MCF 10A (cell line): ENCODE measurements around the gene POSTN. TPM values are rescaled to one million over a fixed set of nuclear protein-coding genes. Genes with fewer than 3 reads are reported as not detected.

Experiments used
- BruUV-seq: library from RNA; stranded (reverse); fragments of 400-500 nt; replicated peaks from 2 replicates; lab custom pipeline; 2021; lab: Mats Ljungman, UMichigan
- CTCF ChIA-PET: fragments of 300-600 bp; sonication (Branson Sonifier 250); formaldehyde crosslinking; extraction: SDS; loops from one replicate; lab custom pipeline; 2021; ENCODE audit warnings: antibody characterized with exemption, inconsistent platforms; lab: Yijun Ruan, JAX
- POLR2A ChIA-PET: fragments of 300-600, 350-650 bp; sonication (Branson Sonifier 250); formaldehyde crosslinking; extraction: SDS; loops from one replicate; lab custom pipeline; 2020; ENCODE audit warnings: antibody characterized with exemption, inconsistent platforms; lab: Yijun Ruan, JAX
- DNase-seq: peaks from one replicate; pipeline ENCODE4 v3.0.0-alpha.2; 2018; ENCODE audit not compliant: unreplicated experiment
- H3K27ac Mint-ChIP-seq: one replicate; pipeline ENCODE4 v1.8.0; 2022; ENCODE audit warnings: mild to moderate bottlenecking, low read depth, mixed read lengths; ENCODE audit not compliant: unreplicated experiment
- H3K27me3 Mint-ChIP-seq: one replicate; pipeline ENCODE4 v1.8.0; 2022; ENCODE audit warnings: mixed read lengths; ENCODE audit not compliant: insufficient read depth, unreplicated experiment
- H3K36me3 Mint-ChIP-seq: one replicate; pipeline ENCODE4 v1.8.0; 2022; ENCODE audit warnings: mild to moderate bottlenecking, moderate library complexity, mixed read lengths; ENCODE audit not compliant: insufficient read depth, unreplicated experiment
- H3K4me1 Mint-ChIP-seq: one replicate; pipeline ENCODE4 v1.8.0; 2022; ENCODE audit warnings: mixed read lengths; ENCODE audit not compliant: insufficient read depth, unreplicated experiment
- H3K4me3 Mint-ChIP-seq: one replicate; pipeline ENCODE4 v1.8.0; 2022; ENCODE audit warnings: mild to moderate bottlenecking, moderate library complexity, mixed read lengths; ENCODE audit not compliant: unreplicated experiment
- H3K9me3 Mint-ChIP-seq: one replicate; pipeline ENCODE4 v1.8.0; 2022; ENCODE audit warnings: mixed read lengths; ENCODE audit not compliant: unreplicated experiment
- intact Hi-C: fragments of 100-400 bp; cut with micrococcal nuclease; formaldehyde crosslinking; loops from 2 replicates; pipeline ENCODE4 v1.14.1; 2022
- total RNA-seq: library from RNA; stranded (reverse); gene quantifications from 2 replicates; pipeline ENCODE4 v1.2.3, GENCODE V29; 2022
- TF ChIP-seq, protein P1 (sequence below): fragments of 200-600 bp; IDR thresholded peaks from one replicate; pipeline ENCODE4 v1.8.0; 2022; ENCODE audit warnings: antibody characterized with exemption, mild to moderate bottlenecking; ENCODE audit not compliant: unreplicated experiment

The POSTN gene
- total RNA-seq, 1 experiment from 2014 or later: 73.0 TPM

DNA sequence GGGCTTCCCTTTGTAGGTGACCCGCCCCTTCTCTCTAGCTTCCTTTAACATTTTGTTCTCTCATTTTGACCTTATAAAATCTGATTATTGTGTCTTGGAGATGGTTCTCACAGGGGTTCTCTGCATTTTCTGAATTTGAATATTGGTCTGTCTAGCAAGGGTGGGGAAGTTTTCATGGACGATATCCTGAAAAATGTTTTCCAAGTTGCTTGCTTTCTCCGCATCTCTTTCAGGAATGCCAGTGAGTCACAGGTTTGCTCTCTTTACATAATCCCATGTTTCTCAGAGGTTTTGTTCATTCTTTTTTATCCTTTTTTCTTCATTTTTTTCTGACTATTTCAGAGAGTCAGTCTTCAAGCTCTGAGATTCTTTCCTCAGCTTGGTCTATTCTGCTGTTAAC, 53.6 kb downstream of the POSTN start:
- BruUV-seq: no TSS peak
- DNase-seq: no peak
- Mint-ChIP-seq H3K4me1 (peaks cover 4% of the 10 kb centered on the region), H3K27me3 (no peaks in the 10 kb centered on the region), H3K27ac (no peak overlapping the region), H3K4me3 (no peak overlapping the region), H3K36me3 (no peaks in the 10 kb centered on the region), H3K9me3 (peaks cover 8% of the 10 kb centered on the region)
- CTCF ChIA-PET: interaction anchor here (0.7 kb wide), 3 partner anchors 8 to 324 kb away, joined by 3 read pairs; no protein-coding TSS in a partner anchor
- intact Hi-C loops: no loop called here
- TF ChIP-seq, protein P1, sequence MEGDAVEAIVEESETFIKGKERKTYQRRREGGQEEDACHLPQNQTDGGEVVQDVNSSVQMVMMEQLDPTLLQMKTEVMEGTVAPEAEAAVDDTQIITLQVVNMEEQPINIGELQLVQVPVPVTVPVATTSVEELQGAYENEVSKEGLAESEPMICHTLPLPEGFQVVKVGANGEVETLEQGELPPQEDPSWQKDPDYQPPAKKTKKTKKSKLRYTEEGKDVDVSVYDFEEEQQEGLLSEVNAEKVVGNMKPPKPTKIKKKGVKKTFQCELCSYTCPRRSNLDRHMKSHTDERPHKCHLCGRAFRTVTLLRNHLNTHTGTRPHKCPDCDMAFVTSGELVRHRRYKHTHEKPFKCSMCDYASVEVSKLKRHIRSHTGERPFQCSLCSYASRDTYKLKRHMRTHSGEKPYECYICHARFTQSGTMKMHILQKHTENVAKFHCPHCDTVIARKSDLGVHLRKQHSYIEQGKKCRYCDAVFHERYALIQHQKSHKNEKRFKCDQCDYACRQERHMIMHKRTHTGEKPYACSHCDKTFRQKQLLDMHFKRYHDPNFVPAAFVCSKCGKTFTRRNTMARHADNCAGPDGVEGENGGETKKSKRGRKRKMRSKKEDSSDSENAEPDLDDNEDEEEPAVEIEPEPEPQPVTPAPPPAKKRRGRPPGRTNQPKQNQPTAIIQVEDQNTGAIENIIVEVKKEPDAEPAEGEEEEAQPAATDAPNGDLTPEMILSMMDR: no peak
- POLR2A ChIA-PET: no interaction called here

DNA sequence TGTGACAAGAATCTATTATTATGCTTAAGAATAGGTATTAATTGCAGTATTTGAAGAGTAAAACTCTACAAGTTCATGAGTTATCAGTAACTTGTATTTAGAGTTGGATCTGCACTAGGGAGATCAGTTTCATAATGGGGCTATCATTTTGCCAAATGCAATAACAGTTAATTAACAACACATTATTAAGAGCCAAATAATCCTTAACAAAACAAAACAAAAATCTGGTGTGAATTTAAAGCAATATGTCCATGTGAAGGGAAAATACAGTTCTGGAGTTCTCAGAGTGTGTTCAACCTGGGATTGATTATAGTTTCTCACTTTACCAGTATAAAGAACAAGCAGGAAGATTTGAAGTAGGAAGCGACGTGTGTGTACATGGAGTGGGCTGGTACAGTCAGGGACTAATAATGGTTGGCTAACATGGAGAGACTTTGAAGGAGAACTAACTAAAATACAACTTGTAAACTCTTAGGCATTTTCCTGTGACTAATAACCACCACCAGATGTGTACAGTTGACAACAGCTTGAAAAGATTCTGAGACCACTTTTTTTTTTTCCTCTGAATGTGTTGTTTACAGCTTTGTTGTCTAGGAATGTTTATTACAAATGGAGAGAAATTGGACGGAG, 58.5 kb downstream of the POSTN start:
- intact Hi-C loops: no loop called here
- no peak for DNase-seq
- POLR2A ChIA-PET: interaction anchor here (0.7 to 1.2 kb wide), 2 partner anchors 12 to 36 kb away, joined by 3 read pairs; no protein-coding TSS in a partner anchor
- Mint-ChIP-seq H3K4me3 (no peak overlapping the region), H3K36me3 (no peaks in the 10 kb centered on the region), H3K4me1 (peaks cover 6% of the 10 kb centered on the region), H3K27me3 (no peaks in the 10 kb centered on the region), H3K9me3 (no peaks in the 10 kb centered on the region), H3K27ac (no peak overlapping the region)
- TF ChIP-seq, protein P1: no peak
- CTCF ChIA-PET: interaction anchor here (0.7 kb wide), 1 partner anchor 409 kb away, joined by 3 read pairs; no protein-coding TSS in a partner anchor
- BruUV-seq: no TSS peak

DNA sequence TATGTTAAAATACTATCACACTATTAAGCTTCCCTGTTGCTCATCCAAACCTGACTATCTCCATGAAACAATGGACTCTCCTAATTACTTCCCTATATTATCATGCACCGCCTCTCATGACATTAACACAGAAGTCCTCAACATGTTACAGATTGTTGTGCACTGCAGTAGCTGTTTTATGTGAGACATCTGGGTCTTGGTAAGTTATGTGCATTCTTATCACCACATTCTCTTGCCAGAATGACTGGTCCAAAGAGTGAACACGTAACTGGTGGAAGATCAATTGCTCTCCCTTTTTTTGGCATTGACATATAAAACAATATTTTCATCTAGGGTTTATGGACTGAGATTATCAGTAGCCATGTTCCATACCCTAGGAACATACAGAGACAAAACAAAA, 59.4 kb downstream of the POSTN start:
- BruUV-seq: no TSS peak
- intact Hi-C loops: no loop called here
- TF ChIP-seq, protein P1: no peak
- CTCF ChIA-PET: interaction anchor here (0.5 to 0.7 kb wide), 3 partner anchors 21 to 65 kb away, joined by 3 to 4 read pairs (median 3); no protein-coding TSS in a partner anchor
- Mint-ChIP-seq H3K9me3 (no peaks in the 10 kb centered on the region), H3K27me3 (no peaks in the 10 kb centered on the region), H3K4me1 (peaks cover 10% of the 10 kb centered on the region), H3K36me3 (no peaks in the 10 kb centered on the region), H3K4me3 (no peak overlapping the region), H3K27ac (no peak overlapping the region)
- POLR2A ChIA-PET: no interaction called here
- no peak for DNase-seq

DNA sequence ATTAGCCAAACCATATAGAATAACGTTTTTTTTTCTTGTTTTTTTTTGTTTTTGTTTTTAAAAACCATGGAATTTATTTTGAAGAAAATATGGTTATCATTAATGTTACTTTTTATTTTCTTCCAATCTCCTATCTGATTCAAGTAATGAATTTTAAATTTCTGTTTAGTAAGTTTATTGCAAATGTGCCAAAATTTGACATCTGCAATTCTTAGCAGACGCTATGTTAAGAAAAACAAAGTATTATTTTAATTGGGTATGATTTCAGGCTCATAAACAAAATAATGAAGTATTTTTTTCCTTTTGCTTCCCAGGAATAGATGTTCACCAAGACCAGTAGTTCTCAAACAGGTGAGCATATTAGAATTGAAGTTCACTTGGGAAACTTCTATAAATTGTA, 63.1 kb downstream of the POSTN start:
- no peaks in the 10 kb centered on the region for H3K27me3 Mint-ChIP-seq
- DNase-seq: no peak
- H3K9me3 Mint-ChIP-seq: peaks cover 12% of the 10 kb centered on the region
- H3K4me3 Mint-ChIP-seq: no peak overlapping the region
- intact Hi-C loops: no loop called here
- no peaks in the 10 kb centered on the region for H3K36me3 Mint-ChIP-seq
- peaks cover 13% of the 10 kb centered on the region for H3K4me1 Mint-ChIP-seq
- TF ChIP-seq, protein P1: no peak
- ChIA-PET POLR2A (no interaction called here), CTCF (interaction anchor here (0.6 kb wide), 1 partner anchor 344 kb away, joined by 3 read pairs; no protein-coding TSS in a partner anchor)
- H3K27ac Mint-ChIP-seq: no peak overlapping the region
- BruUV-seq: no TSS peak
